PC-9 (cell line): Measurements from ENCODE around the gene MYBPC2. TPM values are rescaled to one million over a fixed set of nuclear protein-coding genes. Genes with fewer than 3 reads are reported as not detected.

Experiments
- BruUV-seq: library from RNA; stranded (reverse); fragments of 400-500 nt; replicated peaks from 2 replicates; lab custom pipeline; 2021; lab: Mats Ljungman, UMichigan
- CTCF ChIA-PET: fragments of 300-600 bp; sonication (Branson Sonifier 250); formaldehyde crosslinking; loops from one replicate; lab custom pipeline; 2022; ENCODE audit warnings: antibody characterized with exemption; lab: Charles Lee
- POLR2A ChIA-PET: fragments of 300-600 bp; sonication (Branson Sonifier 250); formaldehyde crosslinking; loops from one replicate; lab custom pipeline; 2022; ENCODE audit warnings: antibody characterized with exemption; ENCODE audit not compliant: unreplicated experiment; lab: Charles Lee
- DNase-seq, 2 experiments: peaks; one replicate each; pipeline versions ENCODE4 v3.0.0 to v3.0.0-alpha.2; 2015 to 2022; ENCODE audit warnings: mixed read lengths in 1 of 2
- H2AFZ ChIP-seq: fragments of 200-600 bp; sonication (generic); 2 replicates; pipeline ENCODE4 v1.8.1; 2017; ENCODE audit warnings: antibody characterized with exemption
- H3F3A ChIP-seq: fragments of 200-600 bp; sonication (generic); 2 replicates; pipeline ENCODE4 v1.8.1; 2017; ENCODE audit warnings: antibody characterized with exemption, mild to moderate bottlenecking, low read depth; ENCODE audit not compliant: insufficient read depth
- H3K27ac ChIP-seq: fragments of 200-600 bp; sonication (generic); 2 replicates; pipeline ENCODE4 v1.6.1; 2016; ENCODE audit warnings: mixed run types
- H3K27me3 ChIP-seq: fragments of 200-600 bp; sonication (generic); 2 replicates; pipeline ENCODE4 v1.6.1; 2016; ENCODE audit warnings: low read depth, mixed run types; ENCODE audit not compliant: insufficient read depth
- H3K36me3 ChIP-seq: fragments of 200-600 bp; sonication (generic); 2 replicates; pipeline ENCODE4 v1.6.1; 2016; ENCODE audit warnings: low read depth, mixed run types
- H3K4me1 ChIP-seq: fragments of 200-600 bp; sonication (generic); replicated peaks from 2 replicates; pipeline ENCODE4 v1.6.1; 2016; ENCODE audit warnings: mixed run types; ENCODE audit not compliant: insufficient read depth
- H3K4me2 ChIP-seq: fragments of 200-600 bp; sonication (generic); 2 replicates; pipeline ENCODE4 v1.6.1; 2017; ENCODE audit warnings: mixed run types
- H3K4me3 ChIP-seq: fragments of 200-600 bp; sonication (generic); 2 replicates; pipeline ENCODE4 v1.6.1; 2016; ENCODE audit warnings: mixed run types
- H3K79me2 ChIP-seq: fragments of 200-600 bp; sonication (generic); 2 replicates; pipeline ENCODE4 v1.6.1; 2017; ENCODE audit warnings: low read depth, mixed run types
- H3K9me2 ChIP-seq: fragments of 200-600 bp; sonication (generic); 2 replicates; pipeline ENCODE4 v1.8.1; 2017; ENCODE audit warnings: mild to moderate bottlenecking; ENCODE audit not compliant: insufficient read depth
- H3K9me3 ChIP-seq: fragments of 200-600 bp; sonication (generic); 2 replicates; pipeline ENCODE4 v1.8.1; 2016; ENCODE audit warnings: low read depth; ENCODE audit not compliant: insufficient read depth
- H4K20me1 ChIP-seq: fragments of 200-600 bp; sonication (generic); 2 replicates; pipeline ENCODE4 v1.8.1; 2017; ENCODE audit not compliant: insufficient read depth
- EZH2 ChIP-seq: fragments of 200-600 bp; sonication (generic); IDR thresholded peaks from 2 replicates; pipeline ENCODE4 v1.8.0; 2017; ENCODE audit warnings: antibody characterized with exemption, low read depth
- intact Hi-C: fragments of 100-400 bp; cut with micrococcal nuclease; formaldehyde crosslinking; loops from one replicate; pipeline ENCODE4 v1.10.0; 2022; ENCODE audit not compliant: unreplicated experiment
- total RNA-seq: library from RNA; stranded (reverse); gene quantifications from 2 replicates; pipeline ENCODE4 v1.2.3, GENCODE V29; 2021
- TF ChIP-seq, protein P1 (sequence below): fragments of 200-600 bp; sonication (generic); conservative IDR thresholded peaks from 2 replicates; pipeline ENCODE4 v1.6.1; 2017; ENCODE audit warnings: mixed run types, antibody characterized with exemption, mild to moderate bottlenecking, moderate library complexity

The MYBPC2 gene
- total RNA-seq, 1 experiment from 2014 or later: not detected

DNA sequence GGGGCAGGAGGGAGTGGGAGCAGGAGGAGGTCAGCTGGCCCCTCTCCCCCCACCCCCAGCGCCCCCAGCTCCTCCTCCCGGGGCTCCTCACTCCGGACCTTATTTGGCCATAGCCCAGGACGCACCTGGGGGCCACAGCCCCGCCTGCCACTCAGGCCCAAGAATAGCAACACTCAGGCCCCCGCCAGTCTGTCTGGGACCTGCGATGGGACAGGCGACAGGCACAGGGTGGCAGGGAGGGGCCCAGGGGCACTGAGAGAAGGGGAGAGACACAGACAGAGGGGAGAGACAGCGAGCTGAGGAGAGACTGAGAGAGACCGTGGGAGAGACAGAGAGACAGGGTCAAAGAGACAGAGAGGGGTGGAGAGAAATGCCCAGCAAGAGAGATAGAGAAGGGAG lies 68.1 kb downstream of the MYBPC2 start:
- H3K27me3 ChIP-seq: no peaks in the 10 kb centered on the region
- DNase-seq: no peak
- no peaks in the 10 kb centered on the region for H3F3A ChIP-seq
- no peak overlapping the region for H3K27ac ChIP-seq
- no peaks in the 10 kb centered on the region for H3K79me2 ChIP-seq
- H3K9me3 ChIP-seq: no peaks in the 10 kb centered on the region
- H3K4me1 ChIP-seq: no peaks in the 10 kb centered on the region
- no peaks in the 10 kb centered on the region for H4K20me1 ChIP-seq
- no peak overlapping the region for H3K4me3 ChIP-seq
- H2AFZ ChIP-seq: no peak overlapping the region
- no peak for TF ChIP-seq EZH2
- TF ChIP-seq, protein P1, sequence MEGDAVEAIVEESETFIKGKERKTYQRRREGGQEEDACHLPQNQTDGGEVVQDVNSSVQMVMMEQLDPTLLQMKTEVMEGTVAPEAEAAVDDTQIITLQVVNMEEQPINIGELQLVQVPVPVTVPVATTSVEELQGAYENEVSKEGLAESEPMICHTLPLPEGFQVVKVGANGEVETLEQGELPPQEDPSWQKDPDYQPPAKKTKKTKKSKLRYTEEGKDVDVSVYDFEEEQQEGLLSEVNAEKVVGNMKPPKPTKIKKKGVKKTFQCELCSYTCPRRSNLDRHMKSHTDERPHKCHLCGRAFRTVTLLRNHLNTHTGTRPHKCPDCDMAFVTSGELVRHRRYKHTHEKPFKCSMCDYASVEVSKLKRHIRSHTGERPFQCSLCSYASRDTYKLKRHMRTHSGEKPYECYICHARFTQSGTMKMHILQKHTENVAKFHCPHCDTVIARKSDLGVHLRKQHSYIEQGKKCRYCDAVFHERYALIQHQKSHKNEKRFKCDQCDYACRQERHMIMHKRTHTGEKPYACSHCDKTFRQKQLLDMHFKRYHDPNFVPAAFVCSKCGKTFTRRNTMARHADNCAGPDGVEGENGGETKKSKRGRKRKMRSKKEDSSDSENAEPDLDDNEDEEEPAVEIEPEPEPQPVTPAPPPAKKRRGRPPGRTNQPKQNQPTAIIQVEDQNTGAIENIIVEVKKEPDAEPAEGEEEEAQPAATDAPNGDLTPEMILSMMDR: no peak
- intact Hi-C loops: no loop called here
- ChIA-PET POLR2A (no interaction called here), CTCF (no interaction called here)
- H3K9me2 ChIP-seq: no peaks in the 10 kb centered on the region
- no TSS peak for BruUV-seq
- H3K36me3 ChIP-seq: no peaks in the 10 kb centered on the region
- no peak overlapping the region for H3K4me2 ChIP-seq

- DNase-seq: no peak
- H3K4me1 ChIP-seq: no peaks in the 10 kb centered on the region
- H2AFZ ChIP-seq: no peak overlapping the region
- H4K20me1 ChIP-seq: no peaks in the 10 kb centered on the region
- H3K27ac ChIP-seq: no peak overlapping the region
- no peaks in the 10 kb centered on the region for H3K79me2 ChIP-seq
- H3K36me3 ChIP-seq: no peaks in the 10 kb centered on the region
- H3K9me3 ChIP-seq: no peaks in the 10 kb centered on the region
- CTCF ChIA-PET: no interaction called here
- intact Hi-C loops: no loop called here
- no peak overlapping the region for H3K4me2 ChIP-seq
- H3K4me3 ChIP-seq: no peak overlapping the region
- H3K27me3 ChIP-seq: no peaks in the 10 kb centered on the region
- H3F3A ChIP-seq: no peaks in the 10 kb centered on the region
- no peaks in the 10 kb centered on the region for H3K9me2 ChIP-seq
- no TSS peak for BruUV-seq
- TF ChIP-seq, protein P1: no peak
- no peak for TF ChIP-seq EZH2
- POLR2A ChIA-PET: no interaction called here
Observed at GRCh38 chr19:50501186-50501567, 68.5 kb downstream of the MYBPC2 start.

- Histone ChIP-seq H3K4me1 (no peaks in the 10 kb centered on the region), H3K9me2 (no peaks in the 10 kb centered on the region), H2AFZ (no peak overlapping the region), H3K9me3 (no peaks in the 10 kb centered on the region), H3K79me2 (no peaks in the 10 kb centered on the region), H3K27ac (no peak overlapping the region), H3K4me3 (no peak overlapping the region), H3K27me3 (no peaks in the 10 kb centered on the region), H3K4me2 (no peak overlapping the region), H4K20me1 (no peaks in the 10 kb centered on the region), H3K36me3 (no peaks in the 10 kb centered on the region), H3F3A (no peaks in the 10 kb centered on the region)
- no peak for TF ChIP-seq EZH2
- TF ChIP-seq, protein P1: no peak
- CTCF ChIA-PET: no interaction called here
- POLR2A ChIA-PET: no interaction called here
- intact Hi-C loops: no loop called here
- no peak for DNase-seq
- no TSS peak for BruUV-seq
Observed at GRCh38 chr19:50501568-50502475, 69.1 kb downstream of the MYBPC2 start.
